Measurements from ENCODE around the gene GP1BA.
A peak's percentile ranks its signal among the peaks of the same experiment; 100 is the strongest.

The GP1BA gene

DNA sequence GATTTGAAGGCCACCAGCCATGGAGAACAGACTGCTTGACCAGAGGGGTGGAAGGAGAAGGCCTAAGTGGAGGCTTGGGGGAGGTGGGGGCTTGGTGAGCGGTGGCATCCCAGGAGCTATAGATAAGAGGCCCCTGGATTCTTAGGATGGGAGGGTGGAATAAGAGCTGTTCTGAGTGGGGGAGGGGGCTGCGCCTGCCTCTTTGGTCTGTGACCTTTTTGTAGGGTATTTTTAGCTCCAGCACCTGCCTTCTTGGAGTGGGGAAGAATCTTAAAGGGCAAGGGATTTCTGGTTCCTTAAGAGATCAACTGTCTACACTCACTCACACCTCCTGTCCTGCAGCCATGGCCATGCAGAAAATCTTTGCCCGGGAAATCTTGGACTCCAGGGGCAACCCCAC is 19.4 kb downstream of the GP1BA start:
- DNase-seq: no peak

DNA sequence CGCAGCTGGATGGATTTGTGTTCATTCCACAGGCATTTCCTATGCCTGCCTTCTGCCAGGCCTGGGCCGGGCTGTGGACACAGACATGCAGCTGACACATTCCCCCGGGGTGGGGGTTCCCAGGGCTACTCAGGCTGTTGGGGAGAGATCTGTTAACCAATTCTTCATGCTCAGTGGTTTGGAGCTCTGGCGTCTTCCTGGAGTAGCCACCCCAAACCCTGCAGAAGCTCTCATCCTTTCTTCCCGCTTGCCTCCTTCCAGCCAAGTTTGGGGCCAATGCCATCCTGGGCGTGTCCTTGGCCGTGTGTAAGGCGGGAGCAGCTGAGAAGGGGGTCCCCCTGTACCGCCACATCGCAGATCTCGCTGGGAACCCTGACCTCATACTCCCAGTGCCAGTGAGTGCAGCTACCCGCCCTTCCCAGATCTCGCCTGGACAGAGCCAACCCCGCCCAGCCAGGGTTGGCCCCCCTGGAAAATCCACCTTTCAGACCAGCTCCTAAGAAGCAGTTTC is 21.4 kb downstream of the GP1BA start:
- no peak for DNase-seq

DNA sequence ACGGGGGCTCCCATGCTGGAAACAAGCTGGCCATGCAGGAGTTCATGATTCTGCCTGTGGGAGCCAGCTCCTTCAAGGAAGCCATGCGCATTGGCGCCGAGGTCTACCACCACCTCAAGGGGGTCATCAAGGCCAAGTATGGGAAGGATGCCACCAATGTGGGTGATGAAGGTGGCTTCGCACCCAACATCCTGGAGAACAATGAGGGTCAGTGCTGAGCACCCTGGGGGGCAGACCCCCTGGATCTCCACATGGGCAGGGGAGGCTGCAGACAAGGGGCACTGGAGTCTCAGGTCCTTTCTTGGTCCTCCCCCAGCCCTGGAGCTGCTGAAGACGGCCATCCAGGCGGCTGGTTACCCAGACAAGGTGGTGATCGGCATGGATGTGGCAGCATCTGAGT is 23.0 kb downstream of the GP1BA start:
- DNase-seq: no peak

DNA sequence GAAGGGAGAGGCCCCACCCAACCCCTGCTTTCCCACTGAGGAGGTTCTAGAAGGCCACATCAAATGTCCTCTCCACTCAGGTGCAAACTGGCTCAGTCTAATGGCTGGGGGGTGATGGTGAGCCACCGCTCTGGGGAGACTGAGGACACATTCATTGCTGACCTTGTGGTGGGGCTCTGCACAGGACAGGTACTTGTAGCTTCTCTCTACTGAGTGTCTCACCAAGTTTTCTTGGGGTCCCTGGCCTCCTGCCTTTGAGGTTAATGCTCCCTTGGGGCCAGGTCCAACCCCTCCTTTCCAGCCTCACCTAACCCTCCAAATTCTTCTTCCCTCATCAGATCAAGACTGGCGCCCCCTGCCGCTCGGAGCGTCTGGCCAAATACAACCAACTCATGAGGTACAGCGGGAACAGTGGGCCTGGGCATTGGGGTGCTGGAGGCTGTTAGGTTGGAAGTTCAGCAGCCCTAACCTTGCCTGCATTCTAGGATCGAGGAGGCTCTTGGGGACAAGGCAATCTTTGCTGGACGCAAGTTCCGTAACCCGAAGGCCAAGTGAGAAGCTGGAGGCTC is 24.5 kb downstream of the GP1BA start:
- no peak for DNase-seq

DNA sequence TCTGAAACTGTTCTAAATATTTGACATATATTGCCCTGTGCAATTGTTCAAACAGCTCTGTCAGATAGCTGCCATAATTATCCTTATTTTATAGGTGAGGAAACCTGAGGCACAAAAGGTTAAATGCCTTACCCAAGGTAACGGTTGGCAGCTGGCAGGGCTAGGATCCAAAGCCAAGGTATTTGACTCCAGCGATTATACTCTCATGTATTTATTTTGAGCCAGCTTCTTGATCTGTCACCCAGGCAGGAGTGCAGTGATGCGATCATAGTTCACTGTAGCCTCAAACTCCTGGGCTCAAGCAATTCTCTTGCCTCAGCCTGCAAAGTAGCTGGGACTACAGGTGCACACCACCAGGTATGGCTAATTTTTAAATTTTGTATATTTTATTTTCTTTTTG is 26.0 kb downstream of the GP1BA start:
- no peak for DNase-seq

DNA sequence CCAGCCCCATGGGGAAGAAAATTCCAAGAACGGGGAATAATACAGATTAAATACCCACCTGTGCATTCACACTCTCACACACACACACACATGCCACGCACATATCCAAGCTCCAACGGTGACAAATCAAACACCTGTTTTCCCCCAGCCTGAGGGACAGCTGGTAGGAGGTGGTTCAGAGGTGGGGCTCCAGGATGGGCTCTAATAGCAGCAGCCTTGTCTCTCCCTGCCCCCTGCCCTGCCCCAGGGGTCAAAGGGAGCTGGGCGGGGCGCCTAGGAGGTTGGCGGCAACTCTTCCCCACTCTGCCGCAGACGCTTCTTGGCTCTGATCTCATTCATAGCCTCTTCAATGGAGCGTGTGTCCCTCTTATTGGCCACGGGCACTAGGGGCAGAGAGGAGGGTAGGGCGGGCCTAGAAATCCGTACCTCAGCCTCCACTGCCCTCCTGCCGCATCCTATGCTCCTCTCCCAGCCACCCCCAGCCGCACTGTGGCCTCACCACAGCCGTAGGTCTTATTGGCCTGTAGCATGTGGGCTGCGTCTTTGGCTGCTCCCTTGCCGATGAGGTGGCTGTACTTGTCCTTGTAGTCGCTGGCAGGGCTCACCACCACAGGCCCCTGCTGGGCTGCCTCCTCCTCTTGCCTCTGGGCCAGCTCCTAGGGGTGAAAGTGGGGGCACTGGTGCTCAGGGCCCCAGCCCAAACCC is 27.3 kb downstream of the GP1BA start:
- no peak for DNase-seq

DNA sequence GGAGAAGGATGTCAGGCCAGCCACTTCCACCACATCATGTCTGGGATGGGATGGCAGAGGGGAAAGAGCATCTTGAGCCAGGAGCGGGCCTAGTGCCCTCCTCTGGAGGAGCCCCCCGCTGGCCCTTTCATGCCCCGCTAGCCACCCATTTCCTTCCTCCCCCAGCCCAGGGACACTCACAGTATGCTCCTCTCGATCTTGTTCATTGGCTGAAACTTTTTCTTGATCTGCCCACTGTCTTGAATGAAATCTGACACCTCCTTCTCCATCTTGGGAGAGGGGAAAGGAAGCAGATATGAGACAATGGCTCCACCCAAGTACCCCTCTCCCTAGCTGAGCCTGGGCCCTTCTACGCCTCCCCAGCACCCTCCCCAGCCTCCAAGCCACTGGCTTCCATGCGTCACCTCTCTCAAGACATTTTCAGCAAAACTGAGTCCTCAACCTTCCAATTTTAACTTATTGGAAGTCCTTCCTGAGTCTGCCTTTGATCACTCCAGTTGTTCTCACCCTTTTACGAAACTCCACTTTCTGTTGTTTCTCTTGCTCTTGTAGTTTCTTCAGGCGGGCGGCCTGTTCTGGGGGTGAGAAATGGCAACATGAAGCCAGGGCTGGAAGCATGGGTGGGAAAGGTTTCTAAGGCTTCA is 28.3 kb downstream of the GP1BA start:
- no peak for DNase-seq

DNA sequence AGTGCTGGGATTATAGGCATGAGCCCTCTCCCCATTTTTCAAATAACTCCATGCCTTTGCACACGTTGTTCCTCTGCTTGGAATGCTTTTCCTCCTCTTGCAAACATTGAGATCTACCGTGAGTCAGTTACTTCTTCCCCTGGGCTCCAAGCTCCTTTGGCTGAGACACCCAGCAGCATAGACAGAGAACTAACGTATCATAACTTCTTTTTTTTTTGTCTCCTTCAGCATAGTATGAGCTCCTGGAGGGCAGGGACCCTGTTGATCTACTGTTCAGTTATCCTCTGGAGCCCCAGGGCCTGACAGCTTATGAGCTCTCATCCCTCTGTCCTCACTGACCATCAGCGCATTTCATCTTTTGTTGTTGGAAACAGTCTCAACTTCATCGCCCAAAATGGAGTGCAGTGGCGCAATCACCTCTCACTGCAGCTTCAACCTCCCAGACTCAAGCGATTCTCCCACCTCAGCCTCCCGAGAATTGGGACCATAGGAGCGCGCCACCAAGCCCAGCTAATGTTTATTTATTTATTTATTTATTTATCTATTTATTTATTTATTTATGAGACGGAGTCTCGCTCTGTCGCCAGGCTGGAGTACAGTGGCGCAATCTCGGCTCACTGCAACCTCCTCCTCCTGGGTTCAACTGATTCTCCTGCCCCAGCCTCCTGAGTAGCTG is 33.4 kb downstream of the GP1BA start:
- no peak for DNase-seq

DNA sequence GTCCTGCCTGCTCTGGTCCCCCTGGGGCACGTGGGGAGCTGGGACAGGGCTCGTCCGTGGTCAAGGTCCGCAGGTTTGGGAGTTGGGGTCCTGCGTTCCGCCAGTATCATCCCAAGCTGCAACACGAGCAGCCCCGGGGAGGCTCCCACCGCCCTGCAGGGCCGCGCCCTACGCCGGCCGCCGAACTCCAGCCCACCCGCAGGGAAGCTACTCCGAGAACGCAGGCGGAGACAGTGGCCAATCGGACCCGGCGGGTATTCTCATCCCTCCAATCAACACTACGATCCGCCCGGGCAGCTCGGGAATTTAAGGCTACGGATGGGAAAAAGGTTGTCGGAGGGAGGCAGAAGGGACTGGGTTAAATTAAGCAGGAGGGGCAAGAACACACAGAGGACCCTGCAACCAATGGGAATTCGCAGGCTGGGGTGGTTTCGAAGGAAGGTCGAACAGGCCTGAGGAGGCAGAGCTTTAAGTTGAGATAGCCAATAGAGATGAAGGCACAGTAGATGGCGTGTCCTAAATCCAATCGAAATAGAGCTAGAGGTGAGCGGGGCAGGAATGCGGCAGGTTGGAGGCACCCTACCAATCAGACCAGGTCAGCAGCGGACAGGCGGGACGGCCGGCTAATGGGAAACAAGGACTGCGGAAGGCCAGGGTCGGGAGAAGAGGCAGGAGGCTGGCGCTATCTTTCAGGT is 34.9 kb downstream of the GP1BA start:
- DNase-seq: peak; percentile 92

DNA sequence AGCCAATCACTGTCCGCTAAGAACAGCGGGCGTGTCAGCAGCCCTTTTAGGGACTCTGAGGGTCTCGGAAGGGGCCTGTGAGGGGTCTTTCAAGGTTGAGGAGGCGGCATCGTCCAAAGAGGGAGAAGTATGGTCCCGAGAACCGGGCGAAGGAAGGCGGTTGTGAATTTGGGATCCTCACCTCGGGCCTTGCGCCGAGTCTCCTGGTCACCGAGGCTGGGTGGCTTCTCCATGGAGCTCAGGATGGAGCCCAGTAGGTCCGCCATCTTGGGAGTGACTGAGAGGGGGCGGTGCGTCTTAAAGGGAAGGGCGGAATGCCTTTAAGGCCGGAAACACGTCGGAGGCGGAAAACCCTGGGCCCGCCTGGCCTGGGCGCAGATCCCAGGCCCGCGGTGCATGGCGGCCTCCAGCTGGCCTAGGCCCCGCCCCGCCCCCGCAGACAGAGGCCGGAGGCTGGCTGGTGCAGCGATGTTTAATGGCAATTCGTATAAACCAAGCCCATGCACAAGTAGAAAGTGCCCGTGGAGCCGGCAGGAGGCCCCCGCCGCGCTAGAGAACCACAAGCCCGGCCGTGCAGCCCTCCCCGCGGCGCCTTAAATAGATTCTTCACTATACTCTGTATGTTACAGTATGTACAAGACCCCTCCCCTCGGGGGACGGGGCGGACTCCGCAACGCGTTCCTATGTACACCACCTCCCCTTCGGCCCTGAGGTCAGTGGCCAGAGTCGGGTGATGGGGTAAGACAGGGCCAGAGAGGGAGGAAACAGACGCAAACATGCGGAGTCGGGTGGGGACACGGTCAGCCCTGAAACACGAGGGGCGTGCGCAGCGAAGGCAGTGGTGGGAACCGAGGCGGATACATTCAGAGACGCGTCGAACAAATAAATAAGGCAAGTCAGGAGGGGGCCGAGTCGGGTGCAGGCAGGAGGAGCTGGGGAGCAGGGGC is 35.7 kb downstream of the GP1BA start, which contains the start of gene SPAG7:
SPAG7 (minus strand) TSS at position 279 of the 947 bp plus-strand sequence; CDS start at position 266, 13 bp downstream.
- peak; percentile 96 for DNase-seq

DNA sequence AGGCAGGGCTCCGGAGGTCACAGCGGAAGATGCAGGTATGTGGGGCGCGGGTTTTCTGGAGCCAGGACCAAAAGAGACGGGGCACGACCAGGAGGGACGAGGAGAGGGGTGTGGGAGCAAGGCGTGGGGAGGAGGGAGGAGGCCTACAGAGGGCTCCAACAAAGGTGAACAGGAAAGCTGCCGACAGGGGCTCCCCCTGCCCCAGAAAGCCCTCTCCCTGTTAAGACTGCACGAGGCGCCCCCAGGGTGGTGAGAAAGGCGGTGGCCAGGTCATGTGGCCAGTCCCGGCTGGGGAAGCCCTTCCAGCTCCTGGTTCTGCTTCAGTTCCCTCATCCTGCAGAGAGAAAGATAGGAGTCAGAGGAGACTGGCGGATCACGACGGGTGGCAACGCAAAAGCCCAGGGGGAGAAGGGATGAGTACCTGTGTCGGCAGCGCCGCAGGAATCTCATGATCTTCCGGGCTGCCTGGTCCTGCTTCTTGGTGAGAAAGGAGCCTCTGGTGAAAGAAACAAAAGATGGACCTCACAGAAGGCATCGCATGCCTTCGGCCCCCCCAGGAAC is 36.5 kb downstream of the GP1BA start:
- DNase-seq: peak; percentile 79

DNA sequence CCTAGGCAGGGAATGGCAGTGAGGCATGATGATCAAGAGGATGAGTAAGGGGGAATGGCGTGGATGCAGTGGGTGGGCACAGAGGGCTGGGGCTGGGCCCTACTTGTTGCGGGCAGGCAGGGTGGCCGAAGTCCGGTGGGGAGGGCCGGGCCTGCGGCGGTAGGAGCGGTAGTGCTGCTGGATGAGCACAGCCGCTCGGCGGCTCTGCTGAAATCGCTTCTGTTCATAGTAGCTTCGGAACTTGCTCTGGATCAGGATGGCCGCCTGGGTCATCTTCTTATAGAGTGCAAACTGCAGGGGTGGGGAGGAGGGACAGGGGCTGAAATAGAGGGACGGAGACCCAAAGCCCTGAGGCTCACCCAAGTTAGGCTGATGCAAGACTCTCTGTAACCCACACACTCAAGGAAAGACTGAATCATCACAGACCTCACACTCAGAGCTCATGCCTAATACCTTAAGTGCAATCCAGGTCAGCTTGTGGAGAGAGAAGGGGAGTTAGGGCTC is 37.0 kb downstream of the GP1BA start:
- peak; percentile 84 for DNase-seq

DNA sequence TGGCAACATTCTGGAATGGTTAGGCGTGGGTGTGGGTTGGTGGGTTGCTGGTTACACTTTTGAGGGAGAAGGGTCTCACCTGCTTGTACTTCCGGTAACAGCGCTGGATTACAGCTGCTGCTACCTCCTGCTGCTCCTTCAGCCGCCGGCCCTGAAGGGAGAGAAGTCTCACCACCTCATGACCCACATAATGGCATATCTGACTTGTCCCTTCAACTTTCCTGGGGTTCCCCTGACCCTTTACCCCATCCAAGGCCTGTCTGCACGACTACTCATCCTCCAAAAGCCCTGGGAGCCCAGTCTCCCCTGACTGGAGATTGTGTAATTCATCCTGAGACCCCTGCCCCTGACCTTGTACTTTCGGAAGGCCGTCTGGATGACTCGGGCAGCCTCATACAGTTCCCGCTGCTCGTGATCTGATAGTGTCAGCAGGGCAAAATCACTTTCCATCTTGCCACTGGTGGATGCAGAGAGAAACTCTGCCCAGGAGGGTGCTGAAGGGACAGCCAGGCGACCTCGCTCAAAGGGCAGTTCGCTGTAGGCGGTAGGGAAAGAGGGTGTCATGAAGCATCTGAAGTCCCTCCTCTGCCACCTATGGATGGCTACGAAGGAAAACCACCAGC is 37.6 kb downstream of the GP1BA start:
- DNase-seq: peak; percentile 76

DNA sequence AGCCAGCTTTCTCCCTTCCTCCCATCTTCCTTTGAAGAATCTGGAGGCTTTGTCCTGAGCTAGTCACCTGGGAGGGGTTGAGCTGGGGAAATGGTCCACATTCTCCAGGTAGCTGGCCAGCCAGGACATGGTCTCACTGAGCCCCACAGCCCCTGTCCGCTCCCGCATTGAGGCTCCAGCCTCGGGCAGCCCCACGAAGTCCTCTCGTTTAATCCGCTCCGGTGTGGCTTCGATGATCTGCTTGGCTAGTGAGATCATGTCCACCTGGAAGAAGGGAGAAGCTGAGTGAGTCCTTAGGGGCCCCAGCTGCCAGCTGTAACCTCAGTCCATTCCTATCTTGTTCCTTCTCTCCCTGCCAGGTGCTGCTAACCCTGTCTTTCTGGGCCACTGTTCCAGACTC is 38.2 kb downstream of the GP1BA start:
- no peak for DNase-seq

DNA sequence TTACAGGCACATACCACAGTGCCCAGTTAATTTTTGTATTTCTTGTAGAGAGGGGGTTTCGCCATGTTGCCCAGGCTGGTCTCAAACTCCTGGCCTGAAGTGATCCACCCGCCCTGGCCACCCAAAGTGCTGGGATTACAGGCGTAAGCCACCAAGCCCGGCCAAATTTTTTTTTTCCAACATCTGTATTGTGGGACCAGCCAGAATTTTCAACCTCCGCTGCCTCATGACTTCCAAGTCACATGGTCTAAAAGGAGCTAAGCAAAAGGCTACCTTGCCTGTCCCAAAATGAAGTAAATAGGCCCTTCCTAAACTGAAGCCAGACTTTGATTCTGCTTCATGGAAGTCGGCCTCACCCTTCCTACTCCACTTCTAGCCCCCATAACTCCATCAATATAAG is 39.7 kb downstream of the GP1BA start:
- DNase-seq: no peak

DNA sequence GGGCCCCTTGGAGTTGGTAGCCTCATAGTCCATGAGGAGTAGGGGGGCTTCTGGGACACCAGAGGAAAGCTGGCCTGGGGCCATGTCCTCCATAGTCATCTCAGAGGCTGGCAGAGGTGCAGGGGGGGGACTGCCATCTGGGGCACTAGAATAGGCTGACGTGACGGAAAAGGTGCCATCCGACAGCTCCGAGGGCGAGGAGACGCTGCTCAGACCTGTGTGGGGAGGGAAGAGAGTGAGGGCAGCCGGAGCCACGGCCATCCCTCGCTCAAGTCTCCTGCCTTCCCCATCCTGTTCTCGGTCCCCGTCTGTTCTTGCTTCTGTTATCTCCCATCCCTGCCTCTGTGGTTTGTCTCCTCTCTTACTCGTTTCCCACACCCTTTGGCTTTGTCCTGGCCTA is 40.2 kb downstream of the GP1BA start:
- no peak for DNase-seq

DNA sequence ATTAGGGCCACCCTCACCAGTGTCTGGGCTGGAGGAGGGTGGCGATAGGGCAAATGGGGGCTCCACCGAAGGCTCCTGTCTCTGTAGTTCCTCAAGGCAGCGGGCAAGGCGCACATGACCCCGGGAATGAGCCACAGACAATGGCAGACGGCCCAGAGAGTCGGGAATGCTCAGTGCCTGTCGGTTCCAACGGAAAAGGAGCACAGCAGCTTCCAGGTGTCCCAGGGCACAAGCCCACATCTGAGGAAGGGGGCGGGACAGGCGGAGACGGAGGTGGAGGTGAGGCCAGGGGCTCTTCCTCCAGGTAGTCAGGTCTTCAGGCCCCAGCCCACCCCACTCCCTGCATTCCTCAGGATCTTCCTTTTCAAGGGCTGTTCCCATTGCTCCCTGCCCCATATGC is 40.7 kb downstream of the GP1BA start:
- DNase-seq: no peak

DNA sequence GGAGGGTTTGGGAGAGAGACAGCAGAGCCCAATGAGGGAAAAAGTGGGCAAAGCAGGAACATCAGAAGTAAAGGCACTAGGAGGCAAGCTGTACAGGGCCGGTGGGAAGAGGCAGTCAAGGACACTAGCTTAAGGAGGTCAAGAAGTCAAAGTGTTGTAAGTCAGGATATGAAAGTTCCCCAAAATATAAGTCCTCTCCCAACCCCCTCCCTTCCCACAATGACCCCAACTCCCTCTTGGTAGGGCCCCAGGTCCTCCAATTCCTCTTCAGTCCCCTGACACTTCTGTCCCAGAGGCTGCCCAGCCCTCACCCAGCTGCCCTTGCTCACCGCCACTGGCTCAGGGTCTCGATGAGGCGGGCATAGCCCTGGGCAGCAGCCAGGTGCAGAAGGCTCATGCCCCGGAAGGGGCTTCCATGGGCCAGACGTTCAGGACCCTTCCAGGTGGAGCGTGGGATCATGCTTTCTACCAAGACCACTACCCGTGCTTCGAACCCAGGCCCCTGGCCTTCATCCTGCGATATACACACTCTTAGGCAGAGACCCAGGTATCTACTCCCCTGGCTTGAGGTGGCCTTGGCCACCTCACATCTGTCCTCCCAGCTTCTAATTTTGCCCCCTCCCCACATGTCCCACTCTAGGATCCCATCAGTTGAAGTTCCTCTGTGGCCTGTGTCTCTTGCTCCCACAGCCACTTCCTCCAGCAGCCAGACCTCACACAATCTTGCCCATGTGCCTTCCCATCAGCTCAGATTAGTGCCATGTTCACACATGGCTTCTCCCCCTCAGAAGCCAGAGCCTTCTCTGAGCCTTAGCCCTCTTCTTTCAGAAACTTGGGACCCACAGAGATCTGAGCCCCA is 41.4 kb downstream of the GP1BA start:
- no peak for DNase-seq

DNA sequence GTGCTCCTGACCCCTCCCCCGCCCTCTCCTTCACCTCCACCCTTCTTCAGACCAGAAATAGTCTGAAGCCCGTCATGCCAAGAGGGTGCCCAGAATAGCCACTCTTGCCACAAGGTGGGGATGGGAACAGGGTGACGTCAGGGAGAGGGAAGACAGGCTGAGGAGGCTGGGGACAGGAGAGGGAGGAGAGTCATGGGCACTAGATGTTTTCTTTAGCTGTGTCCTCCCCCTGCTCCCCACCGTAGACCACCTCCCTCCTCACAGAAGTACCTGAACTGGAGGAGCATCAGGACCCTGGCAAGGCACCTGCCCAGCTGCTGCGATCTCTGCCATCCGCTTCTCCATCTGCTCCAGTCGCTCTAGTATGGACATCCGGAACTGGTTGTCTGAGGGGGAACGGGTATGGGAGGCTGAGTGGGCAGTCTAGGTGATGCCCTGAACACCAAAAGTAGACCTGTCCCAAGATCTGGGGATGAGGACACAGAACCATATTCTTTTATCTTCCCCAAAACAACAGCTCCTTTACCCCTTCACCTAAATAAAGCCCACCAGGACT is 42.1 kb downstream of the GP1BA start:
- no peak for DNase-seq
